ENCODE measurements around the gene TXN.

DNA sequence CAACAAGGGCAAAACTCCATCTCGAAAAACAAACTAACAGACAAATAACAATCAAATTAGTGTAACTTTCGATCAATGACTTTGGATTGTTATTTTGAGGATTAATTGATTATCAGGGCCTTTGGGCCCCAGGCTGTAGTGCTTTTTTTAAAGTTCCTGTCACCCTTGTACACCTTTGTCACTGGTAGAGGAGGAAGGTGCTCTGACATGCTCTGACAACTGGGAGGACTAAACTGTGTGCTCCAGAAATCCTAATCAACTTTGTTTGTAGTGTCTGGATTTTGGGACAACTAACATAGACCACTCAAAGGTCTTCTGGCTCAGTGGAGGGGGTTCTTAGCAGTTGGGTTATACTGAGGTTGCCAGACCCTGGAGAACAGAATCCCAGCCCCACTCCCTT, 1.8 kb downstream of the TXN start:
- TF ChIP-seq, protein P1, sequence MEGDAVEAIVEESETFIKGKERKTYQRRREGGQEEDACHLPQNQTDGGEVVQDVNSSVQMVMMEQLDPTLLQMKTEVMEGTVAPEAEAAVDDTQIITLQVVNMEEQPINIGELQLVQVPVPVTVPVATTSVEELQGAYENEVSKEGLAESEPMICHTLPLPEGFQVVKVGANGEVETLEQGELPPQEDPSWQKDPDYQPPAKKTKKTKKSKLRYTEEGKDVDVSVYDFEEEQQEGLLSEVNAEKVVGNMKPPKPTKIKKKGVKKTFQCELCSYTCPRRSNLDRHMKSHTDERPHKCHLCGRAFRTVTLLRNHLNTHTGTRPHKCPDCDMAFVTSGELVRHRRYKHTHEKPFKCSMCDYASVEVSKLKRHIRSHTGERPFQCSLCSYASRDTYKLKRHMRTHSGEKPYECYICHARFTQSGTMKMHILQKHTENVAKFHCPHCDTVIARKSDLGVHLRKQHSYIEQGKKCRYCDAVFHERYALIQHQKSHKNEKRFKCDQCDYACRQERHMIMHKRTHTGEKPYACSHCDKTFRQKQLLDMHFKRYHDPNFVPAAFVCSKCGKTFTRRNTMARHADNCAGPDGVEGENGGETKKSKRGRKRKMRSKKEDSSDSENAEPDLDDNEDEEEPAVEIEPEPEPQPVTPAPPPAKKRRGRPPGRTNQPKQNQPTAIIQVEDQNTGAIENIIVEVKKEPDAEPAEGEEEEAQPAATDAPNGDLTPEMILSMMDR (IDR thresholded peaks at IDR 0.05): no peak
- no peak for TF ChIP-seq POLR2A (IDR thresholded peaks at IDR 0.05)
